Choroid plexus epithelial cell (primary cell): ENCODE results near the gene CNOT2.

Source experiments
- DNase-seq: peaks from one replicate; pipeline ENCODE4 v3.0.0-alpha.2; 2010; ENCODE audit warnings: low read depth
- H3K4me3 ChIP-seq: 2 replicates; pipeline ENCODE4 v1.5.1; 2011; ENCODE audit warnings: low read depth, mild to moderate bottlenecking, control low read depth, low read length, moderate library complexity
- TF ChIP-seq, protein P1 (sequence below): conservative IDR thresholded peaks from 2 replicates; pipeline ENCODE4 v1.5.1; 2011; ENCODE audit warnings: low read depth, mild to moderate bottlenecking, control low read depth, inconsistent platforms, low read length, moderate library complexity

CNOT2 gene, protein sequence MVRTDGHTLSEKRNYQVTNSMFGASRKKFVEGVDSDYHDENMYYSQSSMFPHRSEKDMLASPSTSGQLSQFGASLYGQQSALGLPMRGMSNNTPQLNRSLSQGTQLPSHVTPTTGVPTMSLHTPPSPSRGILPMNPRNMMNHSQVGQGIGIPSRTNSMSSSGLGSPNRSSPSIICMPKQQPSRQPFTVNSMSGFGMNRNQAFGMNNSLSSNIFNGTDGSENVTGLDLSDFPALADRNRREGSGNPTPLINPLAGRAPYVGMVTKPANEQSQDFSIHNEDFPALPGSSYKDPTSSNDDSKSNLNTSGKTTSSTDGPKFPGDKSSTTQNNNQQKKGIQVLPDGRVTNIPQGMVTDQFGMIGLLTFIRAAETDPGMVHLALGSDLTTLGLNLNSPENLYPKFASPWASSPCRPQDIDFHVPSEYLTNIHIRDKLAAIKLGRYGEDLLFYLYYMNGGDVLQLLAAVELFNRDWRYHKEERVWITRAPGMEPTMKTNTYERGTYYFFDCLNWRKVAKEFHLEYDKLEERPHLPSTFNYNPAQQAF

DNA sequence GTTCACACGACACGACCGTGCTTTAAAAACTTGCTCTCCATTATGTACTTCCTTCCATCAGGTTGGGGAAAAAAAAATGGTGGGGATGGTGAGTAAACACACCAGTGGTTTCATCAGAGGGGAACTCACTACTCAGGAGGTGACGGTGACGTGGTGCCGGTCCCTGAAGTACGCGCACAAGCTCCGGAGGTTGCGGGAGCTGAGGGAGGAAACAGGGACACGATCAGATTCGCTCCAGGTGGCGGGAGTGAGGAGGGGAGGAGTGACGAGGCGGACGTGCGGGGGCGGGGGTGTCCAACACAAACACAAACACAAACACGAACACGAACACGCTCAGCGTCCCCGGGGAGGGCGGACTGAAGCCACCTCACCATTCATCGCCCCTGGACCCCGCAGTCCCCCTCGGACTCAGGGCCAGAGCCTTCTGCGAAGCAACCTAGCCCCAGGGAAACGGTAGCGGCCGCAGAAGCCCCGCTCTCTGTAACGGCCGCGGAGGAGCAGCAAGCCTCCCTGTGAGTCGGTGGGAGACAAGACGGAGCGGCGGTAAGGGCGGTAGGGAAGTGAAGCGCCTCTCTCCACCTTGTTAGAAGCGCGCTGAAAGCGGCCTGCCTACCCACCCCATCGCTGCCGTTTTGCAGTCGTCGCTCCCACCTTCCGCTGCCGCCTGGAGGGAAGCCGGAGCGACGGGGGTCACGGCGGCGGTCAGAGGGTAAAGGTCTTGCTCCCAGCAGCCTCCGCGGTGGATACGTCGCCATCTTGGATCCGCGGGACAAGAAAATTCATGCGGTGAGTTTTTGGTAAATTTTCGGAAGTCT, at the start of gene CNOT2:
Gene CNOT2 (plus strand): TSS at position 739 of the 815 bp plus-strand sequence. CDS start 34,794 bp downstream, outside the sequence.
- TF ChIP-seq, protein P1, sequence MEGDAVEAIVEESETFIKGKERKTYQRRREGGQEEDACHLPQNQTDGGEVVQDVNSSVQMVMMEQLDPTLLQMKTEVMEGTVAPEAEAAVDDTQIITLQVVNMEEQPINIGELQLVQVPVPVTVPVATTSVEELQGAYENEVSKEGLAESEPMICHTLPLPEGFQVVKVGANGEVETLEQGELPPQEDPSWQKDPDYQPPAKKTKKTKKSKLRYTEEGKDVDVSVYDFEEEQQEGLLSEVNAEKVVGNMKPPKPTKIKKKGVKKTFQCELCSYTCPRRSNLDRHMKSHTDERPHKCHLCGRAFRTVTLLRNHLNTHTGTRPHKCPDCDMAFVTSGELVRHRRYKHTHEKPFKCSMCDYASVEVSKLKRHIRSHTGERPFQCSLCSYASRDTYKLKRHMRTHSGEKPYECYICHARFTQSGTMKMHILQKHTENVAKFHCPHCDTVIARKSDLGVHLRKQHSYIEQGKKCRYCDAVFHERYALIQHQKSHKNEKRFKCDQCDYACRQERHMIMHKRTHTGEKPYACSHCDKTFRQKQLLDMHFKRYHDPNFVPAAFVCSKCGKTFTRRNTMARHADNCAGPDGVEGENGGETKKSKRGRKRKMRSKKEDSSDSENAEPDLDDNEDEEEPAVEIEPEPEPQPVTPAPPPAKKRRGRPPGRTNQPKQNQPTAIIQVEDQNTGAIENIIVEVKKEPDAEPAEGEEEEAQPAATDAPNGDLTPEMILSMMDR, result no peak
- peak within 1 kb of the TSS; percentile 89 for H3K4me3 ChIP-seq
- DNase-seq, result peak; percentile 90

DNA sequence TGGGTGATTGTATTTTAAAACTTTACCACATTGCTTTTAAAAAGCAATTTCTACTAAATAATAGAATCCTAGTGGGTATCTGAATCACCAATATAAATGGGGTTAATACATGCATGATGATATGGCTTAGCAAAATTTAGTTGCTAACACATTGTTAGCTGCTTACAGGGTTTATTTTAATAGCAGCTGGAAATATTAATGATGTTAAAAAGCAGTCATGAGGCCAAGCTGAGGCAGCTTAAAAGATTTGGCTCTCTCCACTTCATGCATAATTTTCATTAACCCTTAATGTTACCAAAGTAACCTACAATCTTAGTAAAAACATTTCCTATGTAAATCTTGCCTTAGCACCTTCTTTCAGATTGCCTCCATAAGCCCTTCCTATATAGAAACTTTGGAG, 49.2 kb upstream of the CNOT2 start:
- TF ChIP-seq, protein P1, result no peak
- no peak overlapping the region for H3K4me3 ChIP-seq
- DNase-seq, result no peak

DNA sequence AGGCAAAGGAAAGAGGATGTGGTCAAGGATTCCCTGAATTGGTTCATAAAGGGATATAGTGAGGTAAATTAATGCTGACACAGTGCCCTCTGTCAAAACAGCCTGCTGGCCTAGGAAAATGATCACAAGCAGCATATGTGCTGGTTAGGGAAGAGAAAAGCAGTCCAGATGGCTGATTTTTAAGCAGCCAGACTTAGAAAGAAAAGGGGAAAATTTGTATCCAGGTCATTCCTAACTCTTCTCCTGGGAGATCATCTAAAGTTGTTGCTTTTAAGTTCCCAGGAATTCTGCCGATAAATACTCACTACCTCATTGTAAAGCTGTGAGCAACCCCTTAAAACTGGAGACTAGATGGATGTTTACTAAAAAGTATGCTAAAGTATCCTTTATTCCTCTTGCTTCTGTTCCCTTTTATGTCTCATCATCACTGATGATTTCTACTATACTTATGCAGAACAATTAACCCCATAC, 46.4 kb upstream of the CNOT2 start:
- no peak overlapping the region for H3K4me3 ChIP-seq
- peak; percentile 27 for DNase-seq
- TF ChIP-seq, protein P1, result no peak

DNA sequence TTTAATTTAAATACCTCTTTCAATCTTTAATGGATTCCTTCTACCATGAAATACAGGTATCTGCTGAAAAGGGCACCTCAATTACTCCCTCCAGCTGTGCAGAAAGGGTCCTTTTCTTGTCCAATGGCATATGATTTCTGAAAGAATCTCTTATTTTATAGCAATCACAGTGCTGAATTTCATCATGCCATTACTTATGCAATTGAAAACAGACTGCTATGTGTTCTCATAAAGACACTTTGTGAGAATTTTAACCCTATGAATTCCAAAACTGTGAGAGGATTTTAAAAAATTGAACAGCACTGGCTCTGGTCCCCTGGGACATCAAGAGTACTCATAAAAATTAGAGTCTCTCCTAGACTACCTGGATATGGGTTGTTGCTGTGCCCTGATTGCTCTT, 45.9 kb upstream of the CNOT2 start:
- H3K4me3 ChIP-seq, result no peak overlapping the region
- DNase-seq, result peak; percentile 41
- TF ChIP-seq, protein P1, result no peak

DNA sequence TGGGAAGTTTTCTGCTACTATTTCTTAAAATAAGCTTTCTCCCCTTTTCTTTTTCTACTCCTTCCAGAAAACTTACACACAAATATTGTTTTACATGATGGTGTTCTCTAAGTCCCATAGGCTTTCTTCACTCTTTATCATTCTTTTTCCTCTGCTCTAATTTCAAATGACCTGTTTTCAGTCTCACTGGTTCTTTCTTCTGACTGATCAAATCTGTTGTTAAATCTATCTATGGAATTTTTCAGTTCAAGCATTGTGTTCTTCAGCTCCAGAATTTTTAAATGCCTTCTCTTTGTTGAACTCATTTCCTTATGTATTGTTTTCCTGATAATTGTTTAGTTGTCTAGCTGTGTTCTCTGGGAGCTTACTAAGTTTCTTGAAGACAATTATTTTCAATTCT, 29.5 kb upstream of the CNOT2 start:
- TF ChIP-seq, protein P1, result no peak
- DNase-seq, result no peak
- no peak overlapping the region for H3K4me3 ChIP-seq

DNA sequence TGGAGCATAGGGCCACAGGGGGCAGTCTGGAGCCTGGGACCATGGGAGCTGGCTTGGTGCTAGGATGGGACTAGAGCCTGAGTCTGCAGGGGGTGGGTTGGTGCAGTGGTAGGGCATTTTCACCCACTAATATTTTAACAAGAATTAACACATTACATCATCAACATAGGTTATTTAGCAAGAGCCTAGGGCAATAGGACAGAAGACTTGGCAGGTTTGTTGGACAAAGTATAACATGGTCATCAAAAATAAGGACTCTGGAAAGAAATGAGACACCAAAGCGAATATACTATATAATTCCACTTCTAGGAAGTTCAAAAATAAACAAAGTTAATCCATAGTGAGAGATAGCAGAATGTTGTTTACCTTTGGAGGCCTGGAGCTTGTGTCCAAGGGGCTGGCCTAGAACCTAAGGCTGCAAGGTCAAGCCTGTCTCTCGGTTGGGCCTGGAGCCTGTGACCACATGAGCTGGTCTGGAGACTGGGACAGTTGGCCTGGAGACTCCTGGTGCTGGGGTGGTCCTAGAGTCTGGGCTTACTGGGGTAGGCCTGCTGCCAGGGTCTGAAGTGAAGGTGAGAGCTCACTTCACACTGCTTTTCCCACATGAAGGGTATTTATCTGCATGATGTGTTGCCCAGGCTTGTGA, 28.1 kb upstream of the CNOT2 start:
- H3K4me3 ChIP-seq, result no peak overlapping the region
- DNase-seq, result no peak
- TF ChIP-seq, protein P1, result no peak
